SK-N-SH (cell line): Measurements from ENCODE around the gene CD36. TPM values are rescaled to one million over a fixed set of nuclear protein-coding genes. Genes with fewer than 3 reads are reported as not detected.
A peak's percentile ranks its signal among the peaks of the same experiment; 100 is the strongest.

ENCODE experiments used
- CTCF ChIA-PET: fragments of 300-600, 350-600 bp; formaldehyde crosslinking; extraction: SDS; loops from one replicate; lab custom pipeline; 2021; lab: Yijun Ruan, JAX
- POLR2A ChIA-PET: fragments of 350-600 bp; sonication (Branson Sonifier 250); formaldehyde crosslinking; extraction: SDS; loops from one replicate; lab custom pipeline; 2020; ENCODE audit warnings: antibody characterized with exemption, inconsistent platforms; lab: Yijun Ruan, JAX
- DNase-seq: peaks from one replicate; pipeline ENCODE4 v3.0.0; 2012
- H2AFZ ChIP-seq: fragments of 200-600 bp; sonication (generic); 2 replicates; pipeline ENCODE4 v1.8.1; 2016; ENCODE audit warnings: antibody characterized with exemption, mild to moderate bottlenecking, low read depth
- H3F3A ChIP-seq: fragments of 200-600 bp; sonication (generic); replicated peaks from 2 replicates; pipeline ENCODE3; 2016; ENCODE audit warnings: antibody characterized with exemption, mild to moderate bottlenecking; ENCODE audit not compliant: insufficient read depth
- H3K27ac ChIP-seq, 2 experiments: fragments of 200-500 bp in 1 of 2; fragments of 200-600 bp in 1 of 2; sonication (Bioruptor generic) in 1 of 2; sonication (generic), shearing (Covaris generic) in 1 of 2; 2 replicates each; pipeline versions ENCODE4 v1.5.1 to v1.6.1; 2014 to 2016; ENCODE audit warnings: low read depth in 2 of 2, inconsistent platforms in 1 of 2, low read length in 1 of 2, mild to moderate bottlenecking in 1 of 2, mixed read lengths in 1 of 2
- H3K27me3 ChIP-seq: fragments of 200-600 bp; sonication (generic), shearing (Covaris generic); 2 replicates; pipeline ENCODE4 v1.6.1; 2016; ENCODE audit warnings: mixed run types; ENCODE audit not compliant: insufficient read depth
- H3K36me3 ChIP-seq, 2 experiments: fragments of 200-500 bp in 1 of 2; fragments of 200-600 bp in 1 of 2; sonication (Bioruptor generic) in 1 of 2; sonication (generic) in 1 of 2; replicated peaks in 1 of 2; 2 replicates each; pipeline versions ENCODE3 to v1.5.1; 2014 to 2016; ENCODE audit warnings: low read length in 1 of 2, mild to moderate bottlenecking in 1 of 2; ENCODE audit not compliant: insufficient read depth in 2 of 2, control insufficient read depth in 1 of 2
- H3K4me1 ChIP-seq, 2 experiments: fragments of 200-500 bp in 1 of 2; fragments of 200-600 bp in 1 of 2; sonication (Bioruptor generic) in 1 of 2; sonication (generic), shearing (Covaris generic) in 1 of 2; 2 replicates each; pipeline versions ENCODE4 v1.5.1 to v1.6.1; 2014 to 2016; ENCODE audit warnings: low read depth in 1 of 2, low read length in 1 of 2, mixed run types in 1 of 2; ENCODE audit not compliant: insufficient read depth in 2 of 2, control insufficient read depth in 1 of 2
- H3K4me2 ChIP-seq: fragments of 200-600 bp; sonication (generic), shearing (Covaris generic); 2 replicates; pipeline ENCODE4 v1.6.1; 2017; ENCODE audit warnings: mixed run types
- H3K4me3 ChIP-seq, 2 experiments: fragments of 200-500 bp in 1 of 2; fragments of 200-600 bp in 1 of 2; sonication (Bioruptor generic) in 1 of 2; sonication (generic), shearing (Covaris generic) in 1 of 2; 2 replicates each; pipeline versions ENCODE4 v1.5.1 to v1.8.1; 2014 to 2016; ENCODE audit warnings: low read depth in 2 of 2, inconsistent platforms in 1 of 2, low read length in 1 of 2, mild to moderate bottlenecking in 1 of 2, mixed read lengths in 1 of 2, moderate library complexity in 1 of 2
- H3K79me2 ChIP-seq: fragments of 200-600 bp; sonication (generic); 2 replicates; pipeline ENCODE4 v1.8.1; 2017; ENCODE audit warnings: mild to moderate bottlenecking; ENCODE audit not compliant: insufficient read depth
- H3K9ac ChIP-seq: fragments of 200-600 bp; sonication (generic); 2 replicates; pipeline ENCODE4 v1.6.1; 2017; ENCODE audit warnings: mixed run types
- H3K9me2 ChIP-seq: fragments of 200-600 bp; sonication (generic); 2 replicates; pipeline ENCODE4 v1.6.1; 2017; ENCODE audit warnings: mixed run types
- H3K9me3 ChIP-seq: fragments of 200-600 bp; sonication (generic); 2 replicates; pipeline ENCODE4 v1.6.1; 2017; ENCODE audit warnings: mixed run types, mild to moderate bottlenecking, moderate library complexity
- H4K20me1 ChIP-seq: fragments of 200-600 bp; sonication (generic); 2 replicates; pipeline ENCODE4 v1.6.1; 2017; ENCODE audit warnings: mild to moderate bottlenecking, mixed run types; ENCODE audit not compliant: insufficient read depth
- CHD2 ChIP-seq: fragments of 150-350 bp; IDR thresholded peaks from 2 replicates; pipeline ENCODE4 v1.6.1; 2018; ENCODE audit warnings: low read length; ENCODE audit not compliant: partially characterized antibody
- EP300 ChIP-seq, 2 experiments: IDR thresholded peaks; 2 replicates each; pipeline versions ENCODE4 v1.4.0 to v1.6.1; 2012; ENCODE audit warnings: borderline replicate concordance in 1 of 2, low read depth in 1 of 2, low read length in 1 of 2
- FOXJ3 ChIP-seq: sonication (generic); formaldehyde crosslinking; IDR thresholded peaks from 2 replicates; pipeline ENCODE4 v1.5.1; 2020; ENCODE audit warnings: mild to moderate bottlenecking, missing genetic modification reagents
- MEF2A ChIP-seq: IDR thresholded peaks from 2 replicates; pipeline ENCODE4 v1.4.0; 2012; ENCODE audit warnings: low read depth, borderline replicate concordance
- NFIC ChIP-seq: IDR thresholded peaks from 2 replicates; pipeline ENCODE4 v1.4.0; 2012; ENCODE audit warnings: borderline replicate concordance
- RFX5 ChIP-seq: IDR thresholded peaks from 2 replicates; pipeline ENCODE4 v1.6.1; 2012; ENCODE audit warnings: mild to moderate bottlenecking, improper control_type of control experiment, low read length
- TAF1 ChIP-seq: IDR thresholded peaks from 2 replicates; pipeline ENCODE4 v1.6.1; 2012; ENCODE audit warnings: low read depth, mild to moderate bottlenecking, low read length, moderate library complexity, borderline replicate concordance
- TCF12 ChIP-seq: IDR thresholded peaks from 2 replicates; pipeline ENCODE4 v1.4.0; 2012
- WGBS: methylation state at CpG from one replicate; pipeline ENCODE4 v1.1.6; 2017; ENCODE audit warnings: low lambda C conversion rate; 5-methylcytosine and 5-hydroxymethylcytosine counted together
- polyA plus RNA-seq, 3 experiments: library from polyadenylated mRNA; depleted of rRNA; stranded (reverse); fragments of >200 nt; gene quantifications; 2 replicates each; pipeline ENCODE4 v1.2.3, GENCODE V29; 2012
- TF ChIP-seq, protein P1 (sequence below): IDR thresholded peaks from 2 replicates; pipeline ENCODE4; 2012
- TF ChIP-seq, protein P2 (sequence below): IDR thresholded peaks from 2 replicates; pipeline ENCODE4 v1.6.1; 2012; ENCODE audit warnings: mild to moderate bottlenecking, low read depth, low read length, moderate library complexity

Gene CD36
- polyA plus RNA-seq, 1 of the 3 experiments (the other 2 are of a cell fraction): 0.10 TPM

DNA sequence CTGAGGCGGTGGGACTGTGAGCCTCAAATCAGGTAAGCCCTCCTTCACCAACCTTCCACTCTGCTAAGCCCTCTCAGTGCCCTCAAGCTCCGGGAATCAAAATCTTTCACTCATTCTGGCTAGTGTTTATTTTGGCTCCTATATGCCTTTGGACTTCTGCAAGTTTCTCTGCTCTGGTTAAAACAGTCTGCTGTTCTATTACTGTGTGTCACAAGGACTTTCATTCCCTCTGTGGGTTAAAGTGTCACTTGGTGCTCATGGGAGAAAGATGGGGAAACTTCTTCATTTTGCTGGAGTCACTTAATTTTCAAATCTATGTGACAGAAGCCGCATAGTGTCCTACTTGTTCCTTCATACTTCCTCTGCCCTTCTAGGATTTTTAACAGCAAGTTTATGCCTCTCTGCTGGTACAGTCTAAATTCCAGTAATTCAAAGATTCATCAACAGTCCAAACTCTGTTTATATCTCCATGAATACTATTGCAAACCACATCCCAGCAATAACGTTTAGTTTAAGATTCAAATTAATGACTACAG lies 61.3 kb downstream of the CD36 start:
- CTCF ChIA-PET: interaction anchor here (0.6 to 8.2 kb wide), 13 partner anchors 10 to 783 kb away, joined by 3 to 105 read pairs (median 3); no protein-coding TSS in a partner anchor
- no peaks in the 10 kb centered on the region for H3K36me3 ChIP-seq
- H3K9ac ChIP-seq: no peak overlapping the region
- POLR2A ChIA-PET: no interaction called here
- 77% methylated on average over 4 of the region's 4 CpGs for WGBS
- no peaks in the 10 kb centered on the region for H3K9me2 ChIP-seq
- TF ChIP-seq NFIC: peak; percentile 21; the same call in 1 of the 2 replicates
- no peak for TF ChIP-seq FOXJ3
- no peak overlapping the region for H3K4me3 ChIP-seq
- no peak overlapping the region for H3K27ac ChIP-seq
- 0 out of 2 replicates have a peak, but pooled peaks cover 6% of the 10 kb centered on the region for H3K9me3 ChIP-seq
- peak overlapping the region; percentile 15 for H3K4me2 ChIP-seq
- H4K20me1 ChIP-seq: no peaks in the 10 kb centered on the region
- peaks cover 3% of the 10 kb centered on the region for H3F3A ChIP-seq
- no peak for DNase-seq
- peaks cover 8 to 16% of the 10 kb centered on the region in 2 experiments; a peak in 3 of 4 replicates for H3K4me1 ChIP-seq
- no peaks in the 10 kb centered on the region for H3K27me3 ChIP-seq
- H2AFZ ChIP-seq: peak overlapping the region; percentile 10; the same call in 1 of the 2 replicates
- no peaks in the 10 kb centered on the region for H3K79me2 ChIP-seq

DNA sequence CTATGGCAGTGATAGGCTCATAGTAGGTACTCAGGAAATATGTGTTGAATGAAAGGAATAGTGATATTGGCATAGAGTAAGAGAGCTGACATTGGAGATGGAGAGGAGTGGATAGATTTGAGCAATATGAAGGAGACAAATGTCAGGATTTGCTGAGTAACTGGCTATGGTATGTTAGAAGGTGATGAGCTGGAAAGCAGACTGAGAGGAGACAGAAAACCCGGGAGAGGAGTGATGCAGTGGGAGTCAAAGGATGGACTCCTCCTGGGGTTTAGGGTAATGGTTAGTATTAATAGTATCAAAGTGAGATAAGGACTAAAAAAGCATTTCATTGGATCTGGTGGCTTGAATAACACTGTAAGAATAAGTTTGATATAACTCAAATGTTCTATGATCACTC lies 64.8 kb downstream of the CD36 start:
- H3K9me2 ChIP-seq: no peaks in the 10 kb centered on the region
- no peak overlapping the region for H3K4me3 ChIP-seq
- peaks cover 8 to 16% of the 10 kb centered on the region in 2 experiments; a peak in 3 of 4 replicates for H3K4me1 ChIP-seq
- no peaks in the 10 kb centered on the region for H3K27me3 ChIP-seq
- no peak overlapping the region for H3K27ac ChIP-seq
- POLR2A ChIA-PET: no interaction called here
- no peaks in the 10 kb centered on the region for H3K9me3 ChIP-seq
- TF ChIP-seq, protein P1, sequence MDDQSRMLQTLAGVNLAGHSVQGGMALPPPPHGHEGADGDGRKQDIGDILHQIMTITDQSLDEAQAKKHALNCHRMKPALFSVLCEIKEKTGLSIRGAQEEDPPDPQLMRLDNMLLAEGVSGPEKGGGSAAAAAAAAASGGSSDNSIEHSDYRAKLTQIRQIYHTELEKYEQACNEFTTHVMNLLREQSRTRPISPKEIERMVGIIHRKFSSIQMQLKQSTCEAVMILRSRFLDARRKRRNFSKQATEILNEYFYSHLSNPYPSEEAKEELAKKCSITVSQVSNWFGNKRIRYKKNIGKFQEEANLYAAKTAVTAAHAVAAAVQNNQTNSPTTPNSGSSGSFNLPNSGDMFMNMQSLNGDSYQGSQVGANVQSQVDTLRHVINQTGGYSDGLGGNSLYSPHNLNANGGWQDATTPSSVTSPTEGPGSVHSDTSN: peak; percentile 41; the same call in 1 of the 2 replicates
- no peak for TF ChIP-seq TAF1
- no peaks in the 10 kb centered on the region for H3K36me3 ChIP-seq
- no peaks in the 10 kb centered on the region for H4K20me1 ChIP-seq
- H3K9ac ChIP-seq: no peak overlapping the region
- DNase-seq: no peak
- H3K79me2 ChIP-seq: no peaks in the 10 kb centered on the region
- CTCF ChIA-PET: interaction anchor here (0.7 to 8.2 kb wide), 5 partner anchors 202 to 767 kb away, joined by 3 to 105 read pairs (median 7); no protein-coding TSS in a partner anchor
- H3F3A ChIP-seq: peaks cover 3% of the 10 kb centered on the region
- WGBS: 41% methylated on average over 1 of the region's 1 CpG
- H2AFZ ChIP-seq: no peak overlapping the region
- H3K4me2 ChIP-seq: no peak overlapping the region

DNA sequence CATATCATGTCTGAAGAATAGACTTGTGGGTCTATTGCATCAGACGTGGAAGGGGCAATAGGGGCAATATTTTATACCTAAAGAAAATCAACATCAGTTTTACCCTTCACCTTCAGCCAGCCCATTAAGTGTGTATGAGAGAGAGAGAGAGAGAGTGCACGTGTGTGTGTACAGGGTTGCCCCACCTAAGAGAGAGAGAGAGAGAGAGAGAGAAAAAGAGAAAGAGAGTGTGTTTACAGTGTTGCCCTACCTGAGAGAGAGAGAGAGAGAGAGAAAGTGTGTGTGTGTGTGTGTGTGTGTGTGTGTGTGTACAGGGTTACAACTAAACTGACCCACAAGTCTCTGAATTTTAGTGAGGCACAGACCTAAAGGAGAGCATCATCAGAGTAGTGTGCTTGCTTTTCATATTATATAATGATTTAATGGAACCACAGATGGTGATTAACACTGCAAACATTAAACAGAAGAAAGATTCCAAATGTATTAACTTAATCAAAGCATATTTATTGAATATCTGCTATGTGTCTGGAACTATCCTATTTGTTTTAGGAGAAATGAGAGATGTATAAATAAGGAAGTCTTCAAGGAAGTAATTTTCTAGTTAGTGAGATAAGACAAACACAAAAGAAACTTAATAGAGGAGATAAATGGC lies 66.8 kb downstream of the CD36 start:
- no peak overlapping the region for H3K27ac ChIP-seq
- CTCF ChIA-PET: interaction anchor here (1.6 to 8.2 kb wide), 2 partner anchors 765 kb away, joined by 7 to 105 read pairs; no protein-coding TSS in a partner anchor

More for the DNA sequence above, 66.8 kb downstream of the CD36 start:
- POLR2A ChIA-PET: no interaction called here
- Histone ChIP-seq H3K4me1 (peaks cover 0 to 5% of the 10 kb centered on the region in 2 experiments; a peak in 2 of 4 replicates), H3K27me3 (no peaks in the 10 kb centered on the region), H3K36me3 (no peaks in the 10 kb centered on the region), H3K4me3 (no peak overlapping the region), H3K9ac (no peak overlapping the region), H3K79me2 (no peaks in the 10 kb centered on the region), H3F3A (peaks cover 3% of the 10 kb centered on the region)
- WGBS: 86% methylated on average over 2 of the region's 2 CpGs
- TF ChIP-seq TCF12: peak; percentile 33; the same call in 1 of the 2 replicates
- TF ChIP-seq RFX5: no peak
- no peak for TF ChIP-seq MEF2A
- TF ChIP-seq CHD2: peak; percentile 16
- TF ChIP-seq, protein P2, sequence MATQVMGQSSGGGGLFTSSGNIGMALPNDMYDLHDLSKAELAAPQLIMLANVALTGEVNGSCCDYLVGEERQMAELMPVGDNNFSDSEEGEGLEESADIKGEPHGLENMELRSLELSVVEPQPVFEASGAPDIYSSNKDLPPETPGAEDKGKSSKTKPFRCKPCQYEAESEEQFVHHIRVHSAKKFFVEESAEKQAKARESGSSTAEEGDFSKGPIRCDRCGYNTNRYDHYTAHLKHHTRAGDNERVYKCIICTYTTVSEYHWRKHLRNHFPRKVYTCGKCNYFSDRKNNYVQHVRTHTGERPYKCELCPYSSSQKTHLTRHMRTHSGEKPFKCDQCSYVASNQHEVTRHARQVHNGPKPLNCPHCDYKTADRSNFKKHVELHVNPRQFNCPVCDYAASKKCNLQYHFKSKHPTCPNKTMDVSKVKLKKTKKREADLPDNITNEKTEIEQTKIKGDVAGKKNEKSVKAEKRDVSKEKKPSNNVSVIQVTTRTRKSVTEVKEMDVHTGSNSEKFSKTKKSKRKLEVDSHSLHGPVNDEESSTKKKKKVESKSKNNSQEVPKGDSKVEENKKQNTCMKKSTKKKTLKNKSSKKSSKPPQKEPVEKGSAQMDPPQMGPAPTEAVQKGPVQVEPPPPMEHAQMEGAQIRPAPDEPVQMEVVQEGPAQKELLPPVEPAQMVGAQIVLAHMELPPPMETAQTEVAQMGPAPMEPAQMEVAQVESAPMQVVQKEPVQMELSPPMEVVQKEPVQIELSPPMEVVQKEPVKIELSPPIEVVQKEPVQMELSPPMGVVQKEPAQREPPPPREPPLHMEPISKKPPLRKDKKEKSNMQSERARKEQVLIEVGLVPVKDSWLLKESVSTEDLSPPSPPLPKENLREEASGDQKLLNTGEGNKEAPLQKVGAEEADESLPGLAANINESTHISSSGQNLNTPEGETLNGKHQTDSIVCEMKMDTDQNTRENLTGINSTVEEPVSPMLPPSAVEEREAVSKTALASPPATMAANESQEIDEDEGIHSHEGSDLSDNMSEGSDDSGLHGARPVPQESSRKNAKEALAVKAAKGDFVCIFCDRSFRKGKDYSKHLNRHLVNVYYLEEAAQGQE: no peak
- TF ChIP-seq EP300 (IDR thresholded peaks at IDR 0.05; ENCODE audit: borderline replicate concordance in 1 of 2, low read depth in 1 of 2, low read length in 1 of 2): peak in 1 of 2 experiments; percentile 54; a peak in 1 of 4 replicates
- TF ChIP-seq, all 33 proteins: peak for 3
- no peak for DNase-seq
- Histone ChIP-seq H3K4me2 (no peak overlapping the region), H2AFZ (no peak overlapping the region), H4K20me1 (no peaks in the 10 kb centered on the region), H3K9me2 (no peaks in the 10 kb centered on the region), H3K9me3 (no peaks in the 10 kb centered on the region)
